ENCODE measurements around the gene MELK. TPM values are rescaled to one million over a fixed set of nuclear protein-coding genes. Genes with fewer than 3 reads are reported as not detected.
"Not testable (repeated sequence)": the region's sequence is repeated elsewhere in the genome, so short reads cannot be mapped to it uniquely, and the experiment has no call there.

Gene MELK
- total RNA-seq, 2 experiments from 2014 or later: 46.9 to 49.8 TPM

DNA sequence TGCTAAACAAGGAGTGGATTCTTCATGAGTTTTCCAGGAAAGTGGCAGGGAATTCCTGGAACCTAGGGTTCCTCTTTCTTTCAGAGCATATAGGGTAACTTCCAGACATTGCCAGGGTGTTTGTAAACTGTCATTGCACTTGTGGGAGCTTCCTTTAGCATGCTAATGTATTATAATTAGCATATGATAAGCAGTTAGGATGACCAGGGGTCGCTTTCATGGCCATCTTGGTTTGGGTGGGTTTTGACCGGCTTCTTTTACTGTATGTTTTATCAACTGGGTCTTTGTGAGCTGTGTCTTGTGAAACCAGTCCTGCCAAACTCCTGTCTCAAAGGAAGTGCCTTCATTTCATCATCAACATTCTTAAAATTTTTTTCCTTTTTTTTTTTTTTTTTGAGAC is 11.9 kb upstream of the MELK start:
- Mint-ChIP-seq H3K9me3 (no peaks in the 10 kb centered on the region), H3K4me3 (no peak overlapping the region), H3K36me3 (no peaks in the 10 kb centered on the region), H3K27me3 (no peaks in the 10 kb centered on the region), H3K4me1 (no peaks in the 10 kb centered on the region), H3K27ac (no peak overlapping the region)
- DNase-seq: no peak

GRCh38 chr9:36562801-36563200 is 9.9 kb upstream of the MELK start:
- not testable (repeated sequence) for H3K27ac Mint-ChIP-seq, H3K9me3 Mint-ChIP-seq, H3K4me3 Mint-ChIP-seq, H3K4me1 Mint-ChIP-seq, H3K36me3 Mint-ChIP-seq, H3K27me3 Mint-ChIP-seq, DNase-seq

GRCh38 chr9:36566813-36567221 is 5.9 kb upstream of the MELK start:
- Mint-ChIP-seq H3K27me3 (peaks cover 4% of the 10 kb centered on the region), H3K4me3 (no peak overlapping the region), H3K27ac (no peak overlapping the region), H3K36me3 (no peaks in the 10 kb centered on the region), H3K9me3 (no peaks in the 10 kb centered on the region), H3K4me1 (no peaks in the 10 kb centered on the region)
- DNase-seq: no peak

DNA sequence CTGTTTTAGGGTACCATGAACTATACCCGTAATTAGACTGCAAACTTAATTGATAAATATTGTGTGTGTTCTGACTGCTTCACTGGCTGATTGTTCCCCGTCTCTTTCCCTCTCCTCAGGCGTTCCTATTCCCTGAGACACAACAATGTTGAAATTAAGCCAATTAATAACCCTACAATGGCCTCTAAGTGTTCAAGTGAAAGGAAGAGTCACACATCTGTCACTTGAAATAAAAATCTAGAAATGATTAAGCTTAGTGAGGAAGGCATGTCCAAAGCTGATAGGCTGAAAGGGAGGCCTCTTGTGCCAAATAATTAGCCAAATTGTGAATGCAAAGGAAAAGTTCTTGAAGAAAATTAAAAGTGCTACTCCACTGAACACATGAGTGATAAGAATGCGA is 4.0 kb upstream of the MELK start:
- not testable (repeated sequence) for H3K4me3 Mint-ChIP-seq, H3K36me3 Mint-ChIP-seq, H3K27ac Mint-ChIP-seq, DNase-seq, H3K9me3 Mint-ChIP-seq, H3K27me3 Mint-ChIP-seq, H3K4me1 Mint-ChIP-seq

GRCh38 chr9:36571333-36571732 is 1.4 kb upstream of the MELK start:
- Mint-ChIP-seq H3K4me1 (peaks cover 21% of the 10 kb centered on the region), H3K4me3 (no peak overlapping the region), H3K27me3 (peaks cover 4% of the 10 kb centered on the region), H3K9me3 (no peaks in the 10 kb centered on the region), H3K27ac (no peak overlapping the region), H3K36me3 (peaks cover 32% of the 10 kb centered on the region)
- DNase-seq: no peak

- Mint-ChIP-seq H3K36me3 (peaks cover 43% of the 10 kb centered on the region), H3K4me3 (peak overlapping the region; percentile 95), H3K4me1 (peaks cover 31% of the 10 kb centered on the region)
- H3K27me3 Mint-ChIP-seq, DNase-seq, H3K9me3 Mint-ChIP-seq, H3K27ac Mint-ChIP-seq: not testable (repeated sequence)
Observed at GRCh38 chr9:36574045-36574444, 1.4 kb downstream of the MELK start.

DNA sequence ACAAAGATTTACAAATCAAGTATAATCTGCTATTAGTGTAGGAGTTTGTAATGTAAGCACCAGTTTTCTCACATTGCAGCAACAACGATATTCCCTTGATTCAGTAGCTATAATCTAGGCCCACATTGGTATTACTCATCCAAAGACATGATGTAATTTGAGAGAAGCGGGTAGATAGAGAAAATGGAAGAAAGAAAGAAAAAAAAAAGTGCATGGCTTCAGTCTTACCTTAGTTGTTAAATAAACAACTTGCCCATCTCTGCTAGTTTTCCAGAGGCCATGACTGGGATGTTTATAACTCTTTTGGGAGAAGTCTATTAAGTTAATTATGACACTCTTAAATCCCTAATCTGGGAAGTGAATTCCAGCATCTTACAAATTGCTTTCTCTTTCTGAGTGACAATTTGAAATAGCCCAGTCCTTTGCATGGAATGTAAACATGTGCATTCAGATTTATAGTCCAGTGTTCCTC is 2.8 kb downstream of the MELK start:
- Mint-ChIP-seq H3K4me1 (peaks cover 34% of the 10 kb centered on the region), H3K36me3 (peaks cover 45% of the 10 kb centered on the region), H3K27me3 (no peaks in the 10 kb centered on the region), H3K4me3 (peak overlapping the region; percentile 56), H3K27ac (no peak overlapping the region), H3K9me3 (no peaks in the 10 kb centered on the region)
- no peak for DNase-seq

- Mint-ChIP-seq H3K27ac (peak overlapping the region; percentile 34), H3K4me1 (peaks cover 34% of the 10 kb centered on the region), H3K4me3 (no peak overlapping the region), H3K9me3 (no peaks in the 10 kb centered on the region), H3K27me3 (no peaks in the 10 kb centered on the region), H3K36me3 (peaks cover 52% of the 10 kb centered on the region)
- no peak for DNase-seq
Observed at GRCh38 chr9:36576866-36577265, 4.2 kb downstream of the MELK start.

GRCh38 chr9:36584620-36585460 is 12.1 kb downstream of the MELK start:
- H3K4me1 Mint-ChIP-seq: no peaks in the 10 kb centered on the region
- H3K36me3 Mint-ChIP-seq: peaks cover 25% of the 10 kb centered on the region
- H3K27ac Mint-ChIP-seq: no peak overlapping the region
- no peaks in the 10 kb centered on the region for H3K27me3 Mint-ChIP-seq
- no peak overlapping the region for H3K4me3 Mint-ChIP-seq
- H3K9me3 Mint-ChIP-seq: no peaks in the 10 kb centered on the region
- no peak for DNase-seq

GRCh38 chr9:36590231-36590630 is 17.5 kb downstream of the MELK start:
- H3K4me1 Mint-ChIP-seq: no peaks in the 10 kb centered on the region
- H3K27ac Mint-ChIP-seq: no peak overlapping the region
- no peaks in the 10 kb centered on the region for H3K27me3 Mint-ChIP-seq
- no peak for DNase-seq
- H3K36me3 Mint-ChIP-seq: peaks cover 34% of the 10 kb centered on the region
- no peaks in the 10 kb centered on the region for H3K9me3 Mint-ChIP-seq
- H3K4me3 Mint-ChIP-seq: no peak overlapping the region

- Mint-ChIP-seq H3K27me3 (no peaks in the 10 kb centered on the region), H3K4me1 (no peaks in the 10 kb centered on the region), H3K9me3 (no peaks in the 10 kb centered on the region), H3K4me3 (no peak overlapping the region), H3K36me3 (peaks cover 44% of the 10 kb centered on the region), H3K27ac (no peak overlapping the region)
- DNase-seq: no peak
Observed at GRCh38 chr9:36592801-36593583, 20.3 kb downstream of the MELK start.

DNA sequence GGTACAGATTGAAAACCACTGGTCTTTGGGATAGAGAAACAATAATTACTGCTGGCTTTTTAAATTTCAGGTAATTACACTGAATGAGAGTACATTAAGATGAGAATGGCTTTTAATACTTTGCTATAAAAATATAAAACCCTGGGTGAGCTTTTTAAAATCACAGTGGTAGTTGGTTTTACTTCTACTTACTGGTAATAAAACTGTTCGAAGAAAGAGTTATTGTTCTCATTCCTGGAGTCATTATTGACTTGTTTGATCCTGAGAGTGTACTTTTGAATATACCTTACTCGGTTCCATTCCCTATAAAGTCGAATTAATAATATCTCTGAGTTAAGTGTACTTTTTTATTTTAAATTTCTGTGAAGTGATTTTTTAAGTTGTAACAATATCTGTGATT is 21.5 kb downstream of the MELK start:
- Mint-ChIP-seq H3K36me3 (peaks cover 51% of the 10 kb centered on the region), H3K9me3 (no peaks in the 10 kb centered on the region), H3K4me3 (no peak overlapping the region), H3K4me1 (no peaks in the 10 kb centered on the region), H3K27ac (no peak overlapping the region), H3K27me3 (no peaks in the 10 kb centered on the region)
- DNase-seq: no peak

DNA sequence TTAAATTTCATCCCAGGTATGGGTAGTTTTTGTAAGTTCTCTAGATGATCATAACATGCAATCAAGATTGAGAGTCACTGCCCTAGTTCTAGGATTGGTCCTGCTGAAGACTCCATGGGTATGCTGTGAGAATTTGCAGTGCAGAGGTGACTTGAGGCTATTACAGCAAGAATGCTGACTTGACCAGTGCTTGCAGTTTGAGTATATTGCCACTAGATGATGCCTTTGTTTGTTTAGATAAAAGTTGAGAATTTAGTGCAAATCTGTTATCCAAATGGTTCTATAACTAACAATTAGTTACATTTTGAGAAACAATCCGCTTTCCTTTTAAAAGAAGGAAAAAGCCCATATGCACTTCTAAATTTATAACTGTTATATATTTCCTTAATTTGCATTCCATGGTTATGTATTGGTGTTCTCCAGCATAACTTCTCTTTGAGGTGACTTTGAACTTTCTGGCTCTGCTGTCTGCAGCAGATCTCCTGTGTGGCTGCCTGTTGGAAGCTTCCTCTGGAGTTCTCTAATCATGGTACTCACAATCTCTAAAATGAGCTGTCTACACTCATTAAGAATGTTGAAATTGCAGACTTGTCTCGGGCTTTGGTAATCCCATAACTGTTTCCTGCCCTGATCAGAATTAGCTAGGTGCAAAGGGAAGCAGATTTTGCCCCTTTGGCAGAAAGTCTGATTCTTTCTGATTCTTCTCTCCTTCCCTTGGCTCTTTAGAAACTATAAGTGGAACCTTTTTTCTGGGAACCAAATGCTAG is 24.9 kb downstream of the MELK start:
- Mint-ChIP-seq H3K9me3 (no peaks in the 10 kb centered on the region), H3K4me1 (no peaks in the 10 kb centered on the region), H3K27me3 (no peaks in the 10 kb centered on the region), H3K4me3 (no peak overlapping the region), H3K36me3 (peaks cover 48% of the 10 kb centered on the region), H3K27ac (no peak overlapping the region)
- DNase-seq: no peak

DNA sequence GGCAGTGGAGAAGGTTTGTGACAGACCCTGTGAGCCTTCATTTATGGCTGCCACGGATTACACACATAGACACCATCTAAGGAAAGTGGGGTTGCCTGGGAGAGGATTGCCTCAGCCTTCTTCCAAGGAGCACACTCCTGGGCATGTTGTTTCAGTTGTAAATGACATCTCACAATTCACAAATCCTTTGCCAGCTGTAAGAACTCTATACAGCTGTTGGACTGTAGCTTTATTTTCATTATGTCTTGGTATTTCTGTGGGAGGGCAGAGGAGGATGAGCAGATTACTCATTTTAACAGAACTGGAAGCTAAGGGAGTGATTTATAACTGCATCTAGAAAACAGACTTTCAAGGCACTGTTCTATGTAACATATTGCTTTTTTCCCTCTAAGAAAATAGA is 25.6 kb downstream of the MELK start:
- no peak for DNase-seq
- Mint-ChIP-seq H3K9me3 (no peaks in the 10 kb centered on the region), H3K36me3 (peaks cover 51% of the 10 kb centered on the region), H3K4me3 (no peak overlapping the region), H3K4me1 (no peaks in the 10 kb centered on the region), H3K27me3 (no peaks in the 10 kb centered on the region), H3K27ac (no peak overlapping the region)

GRCh38 chr9:36603006-36603405 is 30.3 kb downstream of the MELK start:
- Mint-ChIP-seq H3K27me3 (no peaks in the 10 kb centered on the region), H3K4me3 (no peak overlapping the region), H3K4me1 (no peaks in the 10 kb centered on the region), H3K9me3 (no peaks in the 10 kb centered on the region), H3K36me3 (peaks cover 60% of the 10 kb centered on the region), H3K27ac (no peak overlapping the region)
- no peak for DNase-seq
